Thyroid gland (tissue), 4 donors: Measurements from ENCODE around the gene ALG12.

Experiments used
- POLR2A ChIP-seq, 2 donors: fragments of 450-650 bp; IDR thresholded peaks; one replicate each; pipeline ENCODE4 v1.6.1; 2017; ENCODE audit warnings: antibody characterized with exemption in 2 of 2, mild to moderate bottlenecking in 2 of 2, moderate library complexity in 1 of 2
- TF ChIP-seq, protein P1 (sequence below), 6 experiments: fragments of 200-600 bp in 3 of 6; fragments of 450-650 bp in 3 of 6; sonication (generic) in 3 of 6; IDR thresholded peaks; one replicate each; pipeline ENCODE4 v1.5.1; 2016 to 2019; ENCODE audit warnings: antibody characterized with exemption in 6 of 6, mild to moderate bottlenecking in 2 of 6, inconsistent platforms in 1 of 6, moderate library complexity in 1 of 6

DNA sequence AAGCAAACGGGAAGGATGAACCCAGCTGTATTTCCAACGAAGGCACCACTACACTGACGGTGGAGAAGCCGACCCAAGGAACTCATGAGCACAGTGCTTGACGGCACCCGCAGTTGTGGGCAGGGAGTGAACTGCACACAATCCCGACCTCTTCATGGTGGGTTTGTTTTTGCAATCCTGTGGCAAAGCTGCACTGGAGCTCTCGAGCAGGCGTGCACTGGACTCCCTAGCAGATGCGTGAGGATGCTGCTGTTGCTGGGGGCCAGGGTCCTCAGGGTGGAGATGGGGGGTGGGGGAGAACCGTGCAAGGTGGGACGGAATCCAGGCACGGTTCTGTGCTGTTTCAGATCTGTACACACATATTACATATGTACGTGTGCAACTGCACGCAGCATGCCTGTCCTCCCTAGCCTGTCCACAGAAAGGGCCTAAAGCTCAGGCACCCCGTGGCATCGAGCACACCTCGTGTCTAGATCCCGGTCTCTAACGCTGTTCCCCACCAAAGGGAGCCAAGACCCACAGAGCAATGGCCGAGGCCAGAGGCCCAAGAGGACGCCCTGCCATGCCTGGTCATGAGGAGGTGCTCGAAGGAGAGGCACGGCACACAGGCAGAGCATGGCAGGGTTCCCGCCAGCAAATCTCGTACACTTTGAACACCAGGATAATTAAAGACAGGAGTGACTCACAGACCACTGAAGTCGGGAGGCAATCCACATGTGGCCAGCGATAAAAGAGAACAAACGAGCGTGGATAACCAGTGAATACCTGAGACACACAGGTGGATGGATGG, 17.6 kb downstream of the ALG12 start:
- TF ChIP-seq, protein P1, sequence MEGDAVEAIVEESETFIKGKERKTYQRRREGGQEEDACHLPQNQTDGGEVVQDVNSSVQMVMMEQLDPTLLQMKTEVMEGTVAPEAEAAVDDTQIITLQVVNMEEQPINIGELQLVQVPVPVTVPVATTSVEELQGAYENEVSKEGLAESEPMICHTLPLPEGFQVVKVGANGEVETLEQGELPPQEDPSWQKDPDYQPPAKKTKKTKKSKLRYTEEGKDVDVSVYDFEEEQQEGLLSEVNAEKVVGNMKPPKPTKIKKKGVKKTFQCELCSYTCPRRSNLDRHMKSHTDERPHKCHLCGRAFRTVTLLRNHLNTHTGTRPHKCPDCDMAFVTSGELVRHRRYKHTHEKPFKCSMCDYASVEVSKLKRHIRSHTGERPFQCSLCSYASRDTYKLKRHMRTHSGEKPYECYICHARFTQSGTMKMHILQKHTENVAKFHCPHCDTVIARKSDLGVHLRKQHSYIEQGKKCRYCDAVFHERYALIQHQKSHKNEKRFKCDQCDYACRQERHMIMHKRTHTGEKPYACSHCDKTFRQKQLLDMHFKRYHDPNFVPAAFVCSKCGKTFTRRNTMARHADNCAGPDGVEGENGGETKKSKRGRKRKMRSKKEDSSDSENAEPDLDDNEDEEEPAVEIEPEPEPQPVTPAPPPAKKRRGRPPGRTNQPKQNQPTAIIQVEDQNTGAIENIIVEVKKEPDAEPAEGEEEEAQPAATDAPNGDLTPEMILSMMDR (IDR thresholded peaks at IDR 0.05): no peak
- no peak for TF ChIP-seq POLR2A (IDR thresholded peaks at IDR 0.05)
